Neural cell (in vitro differentiated cells): ENCODE data around the gene CLSTN2.

Source experiments
- CTCF ChIP-seq: fragments of 450-650 bp; IDR thresholded peaks from 2 replicates; pipeline ENCODE4 v1.5.1; 2014; ENCODE audit warnings: antibody characterized with exemption, mild to moderate bottlenecking, moderate library complexity; ENCODE audit not compliant: poor library complexity, severe bottlenecking
- EP300 ChIP-seq: fragments of 450-650 bp; conservative IDR thresholded peaks from 2 replicates; pipeline ENCODE4 v1.6.1; 2014; ENCODE audit warnings: antibody characterized with exemption, mild to moderate bottlenecking, moderate library complexity; ENCODE audit not compliant: poor library complexity, severe bottlenecking
- EZH2 ChIP-seq: fragments of 200-600, 300-800 bp; shearing (Covaris generic), sonication (generic); IDR thresholded peaks from 2 replicates; pipeline ENCODE4 v1.6.1; 2014; ENCODE audit warnings: antibody characterized with exemption, low read length, borderline replicate concordance, mild to moderate bottlenecking; ENCODE audit not compliant: insufficient read depth, poor library complexity, severe bottlenecking
- MXI1 ChIP-seq: fragments of 450-650 bp; conservative IDR thresholded peaks from 2 replicates; pipeline ENCODE4 v1.6.1; 2014; ENCODE audit warnings: antibody characterized with exemption, mild to moderate bottlenecking; ENCODE audit not compliant: poor library complexity, severe bottlenecking
- POLR2AphosphoS5 ChIP-seq: IDR thresholded peaks from 2 replicates; pipeline ENCODE4 v1.6.1; 2012
- RAD21 ChIP-seq: fragments of 450-650 bp; conservative IDR thresholded peaks from 2 replicates; pipeline ENCODE4 v1.6.1; 2014; ENCODE audit warnings: antibody characterized with exemption, mild to moderate bottlenecking, moderate library complexity

DNA sequence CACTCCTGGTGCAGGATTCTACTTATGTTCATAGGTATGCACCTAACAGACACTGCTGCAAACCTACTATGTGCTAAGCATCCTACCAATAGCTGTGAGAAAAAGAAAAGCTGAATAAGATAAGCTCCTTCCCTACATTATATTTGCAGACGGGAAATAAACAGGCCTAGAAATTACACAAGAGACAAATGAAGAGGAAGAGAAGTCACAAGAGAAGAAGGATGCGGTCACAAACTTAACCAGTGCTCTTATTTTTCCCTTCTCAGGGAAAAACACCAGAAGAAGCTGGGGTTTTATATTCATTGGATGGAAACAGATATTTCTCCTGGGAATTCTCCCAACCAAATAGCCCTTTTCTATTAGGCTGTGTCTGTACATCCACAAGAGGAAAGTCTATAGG lies 633.1 kb downstream of the CLSTN2 start:
- TF ChIP-seq CTCF (no peak), EZH2 (no peak), POLR2AphosphoS5 (no peak), RAD21 (no peak), MXI1 (no peak), EP300 (no peak)
